GM12878 (cell line): ENCODE measurements around the gene ARAP2. TPM values are rescaled to one million over a fixed set of nuclear protein-coding genes. Genes with fewer than 3 reads are reported as not detected.

ENCODE experiments used
- BCL11A ChIP-seq: IDR thresholded peaks from 2 replicates; pipeline ENCODE4 v1.6.1; 2011; ENCODE audit warnings: low read depth, low read length
- CEBPZ ChIP-seq: fragments of 150-350 bp; IDR thresholded peaks from 2 replicates; pipeline ENCODE4 v1.6.1; 2016; ENCODE audit warnings: low read depth, low read length
- CREB1 ChIP-seq: IDR thresholded peaks from 2 replicates; pipeline ENCODE4 v1.6.1; 2012; ENCODE audit warnings: low read depth, mild to moderate bottlenecking, inconsistent platforms
- CUX1 ChIP-seq: IDR thresholded peaks from 2 replicates; pipeline ENCODE4 v1.6.1; 2012; ENCODE audit warnings: improper control_type of control experiment, low read depth, low read length; ENCODE audit not compliant: insufficient replicate concordance
- MEF2A ChIP-seq: IDR thresholded peaks from 2 replicates; pipeline ENCODE4 v1.6.1; 2011; ENCODE audit warnings: low read depth, mild to moderate bottlenecking, low read length, moderate library complexity; ENCODE audit not compliant: insufficient read depth
- MEF2B ChIP-seq: fragments of 450-650 bp; IDR thresholded peaks from 2 replicates; pipeline ENCODE4 v1.6.1; 2018; ENCODE audit warnings: mild to moderate bottlenecking, moderate library complexity; ENCODE audit not compliant: partially characterized antibody, poor library complexity, severe bottlenecking
- MTA2 ChIP-seq: fragments of 450-650 bp; IDR thresholded peaks from 2 replicates; pipeline ENCODE4 v1.6.1; 2016; ENCODE audit warnings: low read depth, mild to moderate bottlenecking, moderate library complexity
- PML ChIP-seq: IDR thresholded peaks from 2 replicates; pipeline ENCODE4 v1.6.1; 2012; ENCODE audit warnings: low read length, inconsistent platforms
- POLR2A ChIP-seq: IDR thresholded peaks from 2 replicates; pipeline ENCODE4 v1.6.1; 2011; ENCODE audit warnings: low read depth, mild to moderate bottlenecking, low read length
- POU2F2 ChIP-seq: IDR thresholded peaks from 3 replicates; pipeline ENCODE4 v1.6.1; 2011; ENCODE audit warnings: low read depth, mild to moderate bottlenecking, low read length, borderline replicate concordance
- RELB ChIP-seq: fragments of 450-650 bp; IDR thresholded peaks from 2 replicates; pipeline ENCODE4 v1.6.1; 2017; ENCODE audit warnings: low read depth, mild to moderate bottlenecking, moderate library complexity
- SPI1 ChIP-seq: IDR thresholded peaks from 2 replicates; pipeline ENCODE4 v1.6.1; 2011; ENCODE audit warnings: low read depth, mild to moderate bottlenecking, low read length, moderate library complexity, borderline replicate concordance; ENCODE audit not compliant: insufficient read depth
- WRNIP1 ChIP-seq: IDR thresholded peaks from 2 replicates; pipeline ENCODE4 v1.6.1; 2011; ENCODE audit warnings: low read depth, low read length, improper control_type of control experiment, borderline replicate concordance
- ZBTB11 ChIP-seq: fragments of 450-650 bp; formaldehyde crosslinking; IDR thresholded peaks from 2 replicates; pipeline ENCODE4 v1.5.0; 2022; ENCODE audit warnings: mild to moderate bottlenecking, missing genetic modification characterization
- ZNF217 ChIP-seq: fragments of 450-650 bp; IDR thresholded peaks from 2 replicates; pipeline ENCODE4 v1.6.1; 2017; ENCODE audit warnings: antibody characterized with exemption, mild to moderate bottlenecking
- polyA plus RNA-seq, 11 experiments: library from polyadenylated mRNA; depleted of rRNA in 4 of 11; unstranded in 6 of 11; stranded (reverse) in 5 of 11; fragments of >200 nt; fragmentation: Nextera tagmentation in 4 of 11; fragmentation: Illumina TruSeq in 1 of 11; extraction: Ambion mirVana in 4 of 11; extraction: Trizol in 1 of 11; gene quantifications; 1 replicate in 1 of 11; 2 replicates in 10 of 11; pipeline versions ENCODE4 v1.2.1 to v1.2.3, GENCODE V29; 2011 to 2016; ENCODE audit warnings: inconsistent platforms in 2 of 11, missing spikeins in 2 of 11, low read depth in 1 of 11
- total RNA-seq, 4 experiments: library from RNA; depleted of rRNA in 3 of 4; stranded (reverse); fragments of >200 nt in 3 of 4; fragmentation: Illumina TruSeq in 1 of 4; extraction: Trizol in 1 of 4; gene quantifications; 2 replicates each; pipeline versions ENCODE4 v1.2.1 to v1.2.3, GENCODE V29; 2013 to 2021

The ARAP2 gene
- total and polyA plus RNA-seq, 10 of the 15 experiments (the other 5 are each of a cell fraction or from before 2014, with no cell fraction given): 5.4 to 36.1 (median 12.2) TPM

GRCh38 chr4:36285784-36286480 lies 41.6 kb upstream of the ARAP2 start (continued):
- TF ChIP-seq CEBPZ: no peak
- peak; percentile 47; the same call in 1 of the 3 replicates for TF ChIP-seq POU2F2
- TF ChIP-seq CREB1: peak; percentile 54; the same call in 1 of the 2 replicates
- peak; percentile 95 for TF ChIP-seq SPI1
- no peak for TF ChIP-seq ZBTB11 (CRISPR knock-in tag)
- peak; percentile 84 for TF ChIP-seq MEF2B
- TF ChIP-seq PML: peak; percentile 44; the same call in 1 of the 2 replicates
- TF ChIP-seq POLR2A: no peak
- peak; percentile 98 for TF ChIP-seq MTA2
- TF ChIP-seq BCL11A: peak; percentile 97
- TF ChIP-seq MEF2A: peak; percentile 89
- TF ChIP-seq RELB: peak; percentile 93
- TF ChIP-seq CUX1: no peak
- peak; percentile 97 for TF ChIP-seq ZNF217
- TF ChIP-seq WRNIP1: no peak
